GM12878 (cell line): ENCODE results near the gene POLR3A. TPM values are rescaled to one million over a fixed set of nuclear protein-coding genes. Genes with fewer than 3 reads are reported as not detected.

Experiments used
- ATAC-seq: fragments of 200-7000 bp; cut with Tn5 transposase; 3 replicates; pipeline ENCODE4 v1.9.1; 2020; ENCODE audit warnings: mild to moderate bottlenecking, moderate library complexity
- BruUV-seq: library from RNA; stranded (reverse); fragments of 400-500 nt; replicated peaks from 2 replicates; lab custom pipeline; 2021; lab: Mats Ljungman, UMichigan
- CTCF ChIA-PET: fragments of 300-600 bp; sonication (Branson Sonifier 250); formaldehyde crosslinking; extraction: SDS; loops from one replicate; lab custom pipeline; 2021; ENCODE audit warnings: inconsistent platforms; lab: Yijun Ruan, JAX
- POLR2A ChIA-PET: fragments of 350-600 bp; formaldehyde crosslinking; extraction: SDS; loops from one replicate; lab custom pipeline; 2021; ENCODE audit warnings: inconsistent platforms; lab: Charles Lee
- RAD21 ChIA-PET: fragments of 300-600 bp; sonication (Branson Sonifier 250); formaldehyde crosslinking; loops from one replicate; lab custom pipeline; 2023; ENCODE audit warnings: antibody characterized with exemption; ENCODE audit not compliant: unreplicated experiment; lab: Charles Lee
- SMC1A ChIA-PET: fragments of 300-600 bp; sonication (Branson Sonifier 250); formaldehyde crosslinking; loops from one replicate; lab custom pipeline; 2023; ENCODE audit not compliant: unreplicated experiment, uncharacterized antibody; lab: Charles Lee
- DNase-seq: peaks from one replicate; pipeline ENCODE4 v3.0.0-alpha.2; 2011; ENCODE audit warnings: low read depth, low spot score
- FAIRE-seq: peaks from 3 replicates; lab custom pipeline; 2011; peaks lifted over from hg19 to GRCh38; lab: Jason Lieb, UNC
- H2AFZ ChIP-seq: 2 replicates; pipeline ENCODE4 v1.6.0; 2011; ENCODE audit warnings: low read depth, low read length, control low read depth; ENCODE audit not compliant: control insufficient read depth
- H3K27ac ChIP-seq: 2 replicates; pipeline ENCODE4 v1.5.1; 2011; ENCODE audit warnings: control low read depth; ENCODE audit not compliant: control insufficient read depth, insufficient read depth
- H3K27me3 ChIP-seq, 2 experiments: replicated peaks in 1 of 2; 2 replicates each; pipeline versions ENCODE4 v1.6.0 to v1.6.1; 2011; ENCODE audit warnings: low read length in 1 of 2; ENCODE audit not compliant: control insufficient read depth in 2 of 2, insufficient read depth in 2 of 2
- H3K36me3 ChIP-seq, 2 experiments: 2 replicates each; pipeline ENCODE4 v1.5.1; 2011; ENCODE audit warnings: low read length in 1 of 2; ENCODE audit not compliant: control insufficient read depth in 2 of 2, insufficient read depth in 2 of 2
- H3K4me1 ChIP-seq: 2 replicates; pipeline ENCODE4 v1.6.1; 2011; ENCODE audit warnings: mild to moderate bottlenecking, low read length, moderate library complexity, mixed read lengths; ENCODE audit not compliant: control insufficient read depth, insufficient read depth
- H3K4me2 ChIP-seq: 2 replicates; pipeline ENCODE4 v1.6.0; 2011; ENCODE audit warnings: control low read depth; ENCODE audit not compliant: control insufficient read depth, insufficient read depth
- H3K4me3 ChIP-seq: fragments of 200-600 bp; sonication (generic); 2 replicates; pipeline ENCODE4 v1.5.1; 2016
- H3K79me2 ChIP-seq: 2 replicates; pipeline ENCODE4 v1.6.0; 2011; ENCODE audit warnings: low read length; ENCODE audit not compliant: control insufficient read depth, insufficient read depth
- H3K9ac ChIP-seq: 2 replicates; pipeline ENCODE4 v1.8.0; 2011; ENCODE audit warnings: low read length, control low read depth, mixed read lengths; ENCODE audit not compliant: control insufficient read depth, insufficient read depth
- H3K9me3 ChIP-seq: replicated peaks from 3 replicates; pipeline ENCODE4 v1.5.1; 2011; ENCODE audit warnings: mild to moderate bottlenecking, low read length; ENCODE audit not compliant: control insufficient read depth, insufficient read depth
- H4K20me1 ChIP-seq: 2 replicates; pipeline ENCODE4 v1.6.0; 2011; ENCODE audit not compliant: control insufficient read depth, insufficient read depth
- KDM1A ChIP-seq: fragments of 200-600 bp; sonication (generic); IDR thresholded peaks from 2 replicates; pipeline ENCODE4 v1.6.1; 2016; ENCODE audit warnings: borderline replicate concordance
- NFXL1 ChIP-seq: fragments of 450-650 bp; IDR thresholded peaks from 2 replicates; pipeline ENCODE4 v1.6.1; 2017; ENCODE audit warnings: antibody characterized with exemption, mild to moderate bottlenecking, borderline replicate concordance
- SPI1 ChIP-seq: IDR thresholded peaks from 2 replicates; pipeline ENCODE4 v1.6.1; 2011; ENCODE audit warnings: low read depth, mild to moderate bottlenecking, low read length, moderate library complexity, borderline replicate concordance; ENCODE audit not compliant: insufficient read depth
- STAT1 ChIP-seq: fragments of 450-650 bp; conservative IDR thresholded peaks from 2 replicates; pipeline ENCODE4 v1.6.1; 2014; ENCODE audit warnings: antibody characterized with exemption, mild to moderate bottlenecking
- SUPT20H ChIP-seq: IDR thresholded peaks from 2 replicates; pipeline ENCODE4 v1.6.1; 2011; ENCODE audit warnings: low read depth, mild to moderate bottlenecking, low read length, moderate library complexity, borderline replicate concordance; ENCODE audit not compliant: control insufficient read depth
- USF1 ChIP-seq: IDR thresholded peaks from 2 replicates; pipeline ENCODE4 v1.6.1; 2011; ENCODE audit warnings: borderline replicate concordance, low read depth, mild to moderate bottlenecking, moderate library complexity, mixed read lengths, low read length; ENCODE audit not compliant: insufficient read depth; ENCODE audit errors: extremely low read length
- ZNF384 ChIP-seq: IDR thresholded peaks from 2 replicates; pipeline ENCODE4 v1.6.1; 2012; ENCODE audit warnings: low read depth, mild to moderate bottlenecking, low read length, improper control_type of control experiment, borderline replicate concordance
- WGBS: methylation state at CpG from one replicate; pipeline ENCODE4 v1.1.6; 2016; ENCODE audit warnings: low lambda C conversion rate; ENCODE audit not compliant: insufficient replicate concordance, insufficient coverage; ENCODE audit errors: missing lambda C conversion rate; 5-methylcytosine and 5-hydroxymethylcytosine counted together
- in situ Hi-C: fragments of 300-500 bp; cut with MboI; formaldehyde crosslinking; loops from 9 replicates; pipeline ENCODE4 v1.14.3; 2018; ENCODE audit warnings: mixed read lengths
- intact Hi-C: fragments of 100-400 bp; cut with micrococcal nuclease; formaldehyde crosslinking; loops from one replicate; pipeline ENCODE4 v1.14.2; 2022; ENCODE audit not compliant: unreplicated experiment
- polyA plus RNA-seq, 11 experiments: library from polyadenylated mRNA; depleted of rRNA in 4 of 11; unstranded in 6 of 11; stranded (reverse) in 5 of 11; fragments of >200 nt; fragmentation: Nextera tagmentation in 4 of 11; fragmentation: Illumina TruSeq in 1 of 11; extraction: Ambion mirVana in 4 of 11; extraction: Trizol in 1 of 11; gene quantifications; 1 replicate in 1 of 11; 2 replicates in 10 of 11; pipeline versions ENCODE4 v1.2.1 to v1.2.3, GENCODE V29; 2011 to 2016; ENCODE audit warnings: inconsistent platforms in 2 of 11, missing spikeins in 2 of 11, low read depth in 1 of 11
- total RNA-seq, 4 experiments: library from RNA; depleted of rRNA in 3 of 4; stranded (reverse); fragments of >200 nt in 3 of 4; fragmentation: Illumina TruSeq in 1 of 4; extraction: Trizol in 1 of 4; gene quantifications; 2 replicates each; pipeline versions ENCODE4 v1.2.1 to v1.2.3, GENCODE V29; 2013 to 2021

The POLR3A gene
- total and polyA plus RNA-seq, 10 of the 15 experiments (the other 5 are each of a cell fraction or from before 2014, with no cell fraction given) = 5.4 to 20.4 (median 14.4) TPM

- DNase-seq (no peak), ATAC-seq (no peak), FAIRE-seq (no peak)
- Histone ChIP-seq H3K79me2 (no peaks in the 10 kb centered on the region), H3K9me3 (no peaks in the 10 kb centered on the region), H3K9ac (no peak overlapping the region), H4K20me1 (no peaks in the 10 kb centered on the region), H3K36me3 (peaks cover 7 to 10% of the 10 kb centered on the region in 2 experiments; a peak in 3 of 4 replicates), H2AFZ (no peak overlapping the region), H3K27ac (no peak overlapping the region), H3K4me1 (0 out of 2 replicates have a peak, but pooled peaks cover 5% of the 10 kb centered on the region), H3K4me3 (no peak overlapping the region), H3K4me2 (no peak overlapping the region), H3K27me3 (no peaks in the 10 kb centered on the region)
- POLR2A ChIA-PET = no interaction called here
- 96% methylated on average over 5 of the region's 5 CpGs for WGBS
- no TSS peak for BruUV-seq
- no peak for TF ChIP-seq KDM1A
- TF ChIP-seq NFXL1 = no peak
- no peak for TF ChIP-seq STAT1
- TF ChIP-seq ZNF384 = no peak
- RAD21 ChIA-PET = no interaction called here
- CTCF ChIA-PET = interaction anchor here (1.2 to 2.7 kb wide), 3 partner anchors 19 to 126 kb away, joined by 3 to 12 read pairs (median 4); no protein-coding TSS in a partner anchor
- SMC1A ChIA-PET = interaction anchor here (0.6 kb wide), 1 partner anchor 52 kb away, joined by 3 read pairs; no protein-coding TSS in a partner anchor
- intact Hi-C loops (loop anchor here (5.0 kb wide), 1 partner anchor 126 kb away; no protein-coding TSS in a partner anchor), in situ Hi-C loops (no loop called here)
Measured at GRCh38 chr10:77973276-77973675, 56.0 kb downstream of the POLR3A start.

DNA sequence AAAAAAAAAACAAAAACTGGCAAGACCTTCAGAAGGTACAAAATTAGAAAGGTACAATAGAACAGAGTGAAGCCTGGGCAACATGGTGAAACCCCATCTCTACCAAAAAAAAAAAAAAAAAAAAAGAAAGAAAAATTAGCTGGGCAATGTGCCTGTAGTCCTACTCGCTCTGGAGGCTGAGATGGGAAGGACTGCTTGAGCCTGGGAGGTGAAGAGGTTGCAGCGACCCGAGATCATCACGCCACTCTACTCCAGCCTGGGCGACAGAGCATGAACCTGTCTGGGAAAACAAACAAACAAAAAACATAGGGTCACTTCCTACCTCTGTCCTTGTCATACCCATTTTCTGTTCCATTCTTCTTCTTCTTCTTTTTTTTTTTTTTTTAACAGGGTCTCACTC lies 57.2 kb downstream of the POLR3A start:
- Histone ChIP-seq H4K20me1 (no peaks in the 10 kb centered on the region), H3K9me3 (no peaks in the 10 kb centered on the region), H3K9ac (no peak overlapping the region), H3K27ac (no peak overlapping the region), H3K4me1 (0 out of 2 replicates have a peak, but pooled peaks cover 5% of the 10 kb centered on the region), H3K79me2 (no peaks in the 10 kb centered on the region), H3K27me3 (no peaks in the 10 kb centered on the region), H3K4me2 (no peak overlapping the region), H2AFZ (no peak overlapping the region), H3K4me3 (no peak overlapping the region), H3K36me3 (peaks cover 4 to 6% of the 10 kb centered on the region in 2 experiments; a peak in 3 of 4 replicates)
- 96% methylated on average over 5 of the region's 5 CpGs for WGBS
- no peak for ATAC-seq
- no peak for TF ChIP-seq SUPT20H
- TF ChIP-seq USF1 = no peak
- no peak for TF ChIP-seq SPI1
- in situ Hi-C loops (no loop called here), intact Hi-C loops (loop anchor here (5.0 kb wide), 1 partner anchor 125 kb away; no protein-coding TSS in a partner anchor)
- ChIA-PET POLR2A (no interaction called here), RAD21 (no interaction called here), SMC1A (no interaction called here), CTCF (interaction anchor here (2.7 kb wide), 1 partner anchor 125 kb away, joined by 12 read pairs; no protein-coding TSS in a partner anchor)
- no peak for FAIRE-seq
- no TSS peak for BruUV-seq
- DNase-seq = no peak
